IMR-90 (cell line): ENCODE measurements around the gene COA1. TPM values are rescaled to one million over a fixed set of nuclear protein-coding genes. Genes with fewer than 3 reads are reported as not detected.

Experiments used
- ATAC-seq: fragments of 200-7000 bp; cut with Tn5 transposase; 2 replicates; pipeline ENCODE4 v1.9.1; 2020; ENCODE audit warnings: low read depth, mild to moderate bottlenecking, moderate library complexity
- BruUV-seq: library from RNA; stranded (reverse); fragments of 400-500 nt; replicated peaks from 2 replicates; lab custom pipeline; 2021; lab: Mats Ljungman, UMichigan
- CTCF ChIA-PET: fragments of 300-600 bp; formaldehyde crosslinking; extraction: SDS; loops from one replicate; lab custom pipeline; 2021; ENCODE audit warnings: antibody characterized with exemption; lab: Yijun Ruan, JAX
- POLR2A ChIA-PET: fragments of 300-600 bp; sonication (Branson Sonifier 250); formaldehyde crosslinking; loops from one replicate; lab custom pipeline; 2022; ENCODE audit warnings: antibody characterized with exemption; ENCODE audit not compliant: unreplicated experiment; lab: Charles Lee
- DNase-seq: peaks from one replicate; pipeline ENCODE4 v3.0.0; 2013
- H2AFZ ChIP-seq: replicated peaks from 2 replicates; pipeline ENCODE3; 2013; ENCODE audit warnings: low read length, mild to moderate bottlenecking; ENCODE audit not compliant: poor library complexity
- H2AK5ac ChIP-seq: 2 replicates; pipeline ENCODE4 v1.6.1; 2013; ENCODE audit warnings: low read depth, low read length, inconsistent platforms
- H2AK9ac ChIP-seq: replicated peaks from 2 replicates; pipeline ENCODE3; 2013; ENCODE audit warnings: mild to moderate bottlenecking, low read depth, low read length, moderate library complexity; ENCODE audit not compliant: poor library complexity
- H2BK120ac ChIP-seq: 2 replicates; pipeline ENCODE4 v1.6.1; 2013; ENCODE audit warnings: low read depth, low read length, inconsistent platforms
- H2BK15ac ChIP-seq: 3 replicates; pipeline ENCODE4 v1.6.1; 2013; ENCODE audit warnings: low read depth, low read length, inconsistent platforms
- H2BK20ac ChIP-seq: 2 replicates; pipeline ENCODE4 v1.6.1; 2013; ENCODE audit warnings: low read depth, mild to moderate bottlenecking, inconsistent platforms, low read length, moderate library complexity
- H2BK5ac ChIP-seq: 2 replicates; pipeline ENCODE4 v1.6.1; 2013; ENCODE audit warnings: mild to moderate bottlenecking, low read depth, low read length, inconsistent platforms; ENCODE audit not compliant: poor library complexity, severe bottlenecking
- H3K14ac ChIP-seq: replicated peaks from 2 replicates; pipeline ENCODE4 v1.6.1; 2013; ENCODE audit warnings: low read depth, low read length, inconsistent platforms
- H3K18ac ChIP-seq: 2 replicates; pipeline ENCODE4 v1.6.1; 2013; ENCODE audit warnings: low read depth, low read length, control low read depth
- H3K23ac ChIP-seq: 2 replicates; pipeline ENCODE4 v1.6.1; 2013; ENCODE audit warnings: low read depth, low read length, inconsistent platforms
- H3K27ac ChIP-seq: 2 replicates; pipeline ENCODE4 v1.5.1; 2013; ENCODE audit warnings: mild to moderate bottlenecking, control low read depth, low read length; ENCODE audit not compliant: insufficient read depth
- H3K27me3 ChIP-seq: 2 replicates; pipeline ENCODE4 v1.6.1; 2013; ENCODE audit warnings: low read length; ENCODE audit not compliant: control insufficient read depth, insufficient read depth
- H3K36me3 ChIP-seq: 2 replicates; pipeline ENCODE4 v1.6.1; 2013; ENCODE audit warnings: low read length, mixed read lengths; ENCODE audit not compliant: control insufficient read depth, insufficient read depth
- H3K4ac ChIP-seq: 2 replicates; pipeline ENCODE4 v1.6.1; 2013; ENCODE audit warnings: low read depth, low read length, inconsistent platforms
- H3K4me1 ChIP-seq: 2 replicates; pipeline ENCODE4 v1.6.1; 2013; ENCODE audit warnings: low read length, mixed read lengths; ENCODE audit not compliant: control insufficient read depth, insufficient read depth
- H3K4me2 ChIP-seq: 2 replicates; pipeline ENCODE4 v1.6.1; 2013; ENCODE audit warnings: low read depth, mild to moderate bottlenecking, control low read depth, low read length, moderate library complexity
- H3K4me3 ChIP-seq: 2 replicates; pipeline ENCODE4 v1.5.1; 2013; ENCODE audit warnings: low read depth, mild to moderate bottlenecking, control low read depth, low read length, moderate library complexity; ENCODE audit not compliant: insufficient read depth
- H3K56ac ChIP-seq: 2 replicates; pipeline ENCODE4 v1.6.1; 2013; ENCODE audit warnings: low read length, inconsistent platforms; ENCODE audit not compliant: insufficient read depth; ENCODE audit errors: extremely low read depth
- H3K79me1 ChIP-seq, 2 experiments: 2 replicates each; pipeline ENCODE4 v1.6.1; 2013; ENCODE audit warnings: low read length in 2 of 2, inconsistent platforms in 1 of 2, low read depth in 1 of 2
- H3K9ac ChIP-seq: 2 replicates; pipeline ENCODE4 v1.6.1; 2013; ENCODE audit warnings: low read depth, low read length, control low read depth
- H3K9me1 ChIP-seq: 2 replicates; pipeline ENCODE4 v1.6.1; 2013; ENCODE audit warnings: low read length, inconsistent platforms; ENCODE audit not compliant: insufficient read depth
- H3K9me3 ChIP-seq: 2 replicates; pipeline ENCODE4 v1.6.1; 2013; ENCODE audit warnings: low read length; ENCODE audit not compliant: control insufficient read depth, insufficient read depth
- H4K20me1 ChIP-seq: 2 replicates; pipeline ENCODE4 v1.6.1; 2013; ENCODE audit warnings: low read length, inconsistent platforms; ENCODE audit not compliant: insufficient read depth
- H4K5ac ChIP-seq: 2 replicates; pipeline ENCODE4 v1.6.1; 2013; ENCODE audit warnings: mild to moderate bottlenecking, low read depth, low read length, control low read depth
- H4K8ac ChIP-seq, 2 experiments: 2 replicates each; pipeline ENCODE4 v1.6.1; 2013; ENCODE audit warnings: low read depth in 2 of 2, low read length in 2 of 2, control low read depth in 1 of 2, inconsistent platforms in 1 of 2
- H4K91ac ChIP-seq: 2 replicates; pipeline ENCODE4 v1.6.1; 2013; ENCODE audit warnings: low read depth, low read length, inconsistent platforms; ENCODE audit not compliant: insufficient read depth
- BHLHE40 ChIP-seq: fragments of 150-350 bp; IDR thresholded peaks from 2 replicates; pipeline ENCODE4 v1.6.1; 2016; ENCODE audit warnings: mild to moderate bottlenecking, low read depth, low read length
- CEBPB ChIP-seq: IDR thresholded peaks from 2 replicates; pipeline ENCODE4 v1.6.1; 2012; ENCODE audit warnings: low read depth, low read length, improper control_type of control experiment
- CHD1 ChIP-seq: IDR thresholded peaks from 2 replicates; pipeline ENCODE4 v1.6.1; 2012; ENCODE audit warnings: low read depth, low read length, improper control_type of control experiment
- MAFK ChIP-seq: IDR thresholded peaks from 2 replicates; pipeline ENCODE4 v1.6.1; 2012; ENCODE audit warnings: low read depth, low read length, improper control_type of control experiment
- RAD21 ChIP-seq: IDR thresholded peaks from 2 replicates; pipeline ENCODE4 v1.6.1; 2012; ENCODE audit warnings: low read length, improper control_type of control experiment
- RCOR1 ChIP-seq: IDR thresholded peaks from 2 replicates; pipeline ENCODE4 v1.6.1; 2012; ENCODE audit warnings: mild to moderate bottlenecking, low read length, improper control_type of control experiment; ENCODE audit not compliant: insufficient replicate concordance
- SMC3 ChIP-seq: fragments of 150-350 bp; IDR thresholded peaks from 2 replicates; pipeline ENCODE4 v1.6.1; 2016; ENCODE audit warnings: low read depth, mild to moderate bottlenecking, antibody characterized with exemption, low read length, moderate library complexity
- dilution Hi-C: fragments of 300-500 bp; cut with HindIII; formaldehyde crosslinking; loops from one replicate; pipeline ENCODE4 v1.14.3; 2018; ENCODE audit warnings: low sequenced_read_pairs; ENCODE audit not compliant: unreplicated experiment
- in situ Hi-C: fragments of 300-500 bp; cut with MboI; formaldehyde crosslinking; loops from 3 replicates; pipeline ENCODE4 v1.14.3; 2019; ENCODE audit warnings: low sequenced_read_pairs, inconsistent platforms, mixed read lengths
- intact Hi-C: fragments of 100-400 bp; cut with micrococcal nuclease; formaldehyde crosslinking; loops from 2 replicates; pipeline ENCODE4 v1.10.0; 2022
- polyA plus RNA-seq, 3 experiments: library from polyadenylated mRNA; depleted of rRNA; stranded (reverse); fragments of >200 nt; gene quantifications; 2 replicates each; pipeline ENCODE4 v1.2.3, GENCODE V29; 2012; ENCODE audit warnings: low replicate concordance in 1 of 3
- total RNA-seq: library from RNA; depleted of rRNA; stranded (reverse); fragments of >200 nt; gene quantifications from 2 replicates; pipeline ENCODE4 v1.2.3, GENCODE V29; 2012
- TF ChIP-seq, protein P1 (sequence below): fragments of 150-350 bp; IDR thresholded peaks from 2 replicates; pipeline ENCODE4 v1.6.1; 2016; ENCODE audit warnings: low read depth, mild to moderate bottlenecking, low read length, moderate library complexity, borderline replicate concordance
- TF ChIP-seq, protein P2 (sequence below): fragments of 150-350 bp; IDR thresholded peaks from 2 replicates; pipeline ENCODE4 v1.6.1; 2017; ENCODE audit warnings: mild to moderate bottlenecking, antibody characterized with exemption, low read length, low read depth

Gene COA1
- total and polyA plus RNA-seq, 2 of the 4 experiments (the other 2 are of a cell fraction): 34.2 to 59.5 TPM

DNA sequence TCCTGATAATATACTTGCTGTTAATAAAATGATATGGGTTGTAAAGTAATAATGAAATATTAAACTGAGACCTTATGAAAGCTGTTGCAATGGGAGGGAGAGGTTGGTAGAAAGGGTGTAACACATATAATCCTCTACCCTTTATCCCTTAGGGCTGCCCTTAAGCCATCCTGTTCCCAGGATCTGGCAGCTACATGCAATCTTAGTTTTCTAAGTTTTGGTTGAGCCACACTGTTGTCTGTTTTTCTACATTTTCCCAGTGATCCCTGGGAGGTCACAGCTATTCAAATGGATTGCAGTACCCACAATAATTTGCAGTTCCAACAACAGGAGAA lies 6.3 kb downstream of the COA1 start:
- no peak overlapping the region for H3K4me3 ChIP-seq
- no peak overlapping the region for H2AK9ac ChIP-seq
- no peak overlapping the region for H2BK5ac ChIP-seq
- H3K36me3 ChIP-seq: no peaks in the 10 kb centered on the region
- H3K9me3 ChIP-seq: no peaks in the 10 kb centered on the region
- H3K27ac ChIP-seq: no peak overlapping the region
- H2BK120ac ChIP-seq: no peak overlapping the region
- TF ChIP-seq SMC3 (no peak), BHLHE40 (no peak), CHD1 (no peak), RCOR1 (no peak), CEBPB (no peak), MAFK (no peak), RAD21 (no peak)
- TF ChIP-seq, protein P1, sequence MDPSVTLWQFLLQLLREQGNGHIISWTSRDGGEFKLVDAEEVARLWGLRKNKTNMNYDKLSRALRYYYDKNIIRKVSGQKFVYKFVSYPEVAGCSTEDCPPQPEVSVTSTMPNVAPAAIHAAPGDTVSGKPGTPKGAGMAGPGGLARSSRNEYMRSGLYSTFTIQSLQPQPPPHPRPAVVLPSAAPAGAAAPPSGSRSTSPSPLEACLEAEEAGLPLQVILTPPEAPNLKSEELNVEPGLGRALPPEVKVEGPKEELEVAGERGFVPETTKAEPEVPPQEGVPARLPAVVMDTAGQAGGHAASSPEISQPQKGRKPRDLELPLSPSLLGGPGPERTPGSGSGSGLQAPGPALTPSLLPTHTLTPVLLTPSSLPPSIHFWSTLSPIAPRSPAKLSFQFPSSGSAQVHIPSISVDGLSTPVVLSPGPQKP: no peak
- TF ChIP-seq, protein P2, sequence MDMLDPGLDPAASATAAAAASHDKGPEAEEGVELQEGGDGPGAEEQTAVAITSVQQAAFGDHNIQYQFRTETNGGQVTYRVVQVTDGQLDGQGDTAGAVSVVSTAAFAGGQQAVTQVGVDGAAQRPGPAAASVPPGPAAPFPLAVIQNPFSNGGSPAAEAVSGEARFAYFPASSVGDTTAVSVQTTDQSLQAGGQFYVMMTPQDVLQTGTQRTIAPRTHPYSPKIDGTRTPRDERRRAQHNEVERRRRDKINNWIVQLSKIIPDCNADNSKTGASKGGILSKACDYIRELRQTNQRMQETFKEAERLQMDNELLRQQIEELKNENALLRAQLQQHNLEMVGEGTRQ: no peak
- no peak for ATAC-seq
- no peak overlapping the region for H2BK15ac ChIP-seq
- no peak overlapping the region for H2AFZ ChIP-seq
- no peak for DNase-seq
- peaks cover 3% of the 10 kb centered on the region for H3K4me1 ChIP-seq
- no peaks in the 10 kb centered on the region for H3K9me1 ChIP-seq
- peaks cover 15 to 41% of the 10 kb centered on the region in 2 experiments for H3K79me1 ChIP-seq
- ChIA-PET CTCF (interaction anchor here (0.6 to 4.0 kb wide), 4 partner anchors 23 to 140 kb away, joined by 3 to 22 read pairs (median 6); partner anchors contain the start of gene STK17A), POLR2A (interaction anchor here (1.1 kb wide), 1 partner anchor 148 kb away, joined by 3 read pairs; no protein-coding TSS in a partner anchor)
- BruUV-seq: no TSS peak
- H3K18ac ChIP-seq: no peak overlapping the region
- H3K4ac ChIP-seq: no peak overlapping the region
- no peak overlapping the region for H4K91ac ChIP-seq
- H4K20me1 ChIP-seq: peaks cover 5% of the 10 kb centered on the region; the same call in 1 of the 2 replicates
- H3K9ac ChIP-seq: no peak overlapping the region
- no peak overlapping the region for H3K14ac ChIP-seq
- in situ Hi-C loops (loop anchor here (5.0 to 25.0 kb wide), 3 partner anchors 114 to 778 kb away; no protein-coding TSS in a partner anchor), intact Hi-C loops (loop anchor here (5.0 kb wide), 3 partner anchors 266 to 546 kb away; no protein-coding TSS in a partner anchor), dilution Hi-C loops (no loop called here)
- H3K27me3 ChIP-seq: no peaks in the 10 kb centered on the region
- no peak overlapping the region for H3K4me2 ChIP-seq
- no peak overlapping the region for H3K23ac ChIP-seq
- no peak overlapping the region for H4K5ac ChIP-seq
- no peak overlapping the region for H2BK20ac ChIP-seq
- no peak overlapping the region for H2AK5ac ChIP-seq
- H3K56ac ChIP-seq: no peak overlapping the region
- no peak overlapping the region for H4K8ac ChIP-seq
